NOMO-1 (cell line): ENCODE results near the gene SALL1.

ENCODE experiments used
- DNase-seq, 2 experiments: peaks; one replicate each; lab custom pipeline; 2025; ENCODE audit not compliant: unreplicated experiment in 2 of 2; lab: John Stamatoyannopoulos, UW

SALL1 gene

DNA sequence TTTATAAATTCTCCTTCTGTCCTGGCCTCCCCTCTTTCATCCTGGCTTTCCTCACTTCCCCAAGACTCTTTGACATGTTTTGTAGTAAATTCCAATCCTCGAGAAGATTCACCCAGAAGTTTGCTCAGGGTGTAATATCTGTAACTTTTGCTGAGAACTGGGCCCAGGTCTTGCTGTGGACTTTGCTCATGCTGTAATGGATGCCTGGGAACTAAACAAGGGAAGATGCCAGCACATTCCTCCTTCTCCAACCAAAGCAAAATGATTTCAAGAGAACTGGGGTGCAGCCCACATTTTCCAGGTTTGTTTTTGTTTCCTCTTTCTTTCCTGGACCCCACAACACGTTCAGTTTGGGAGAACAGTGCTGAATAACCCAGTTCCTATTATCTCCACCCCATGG, 6.6 kb upstream of the SALL1 start:
- DNase-seq = no peak

DNA sequence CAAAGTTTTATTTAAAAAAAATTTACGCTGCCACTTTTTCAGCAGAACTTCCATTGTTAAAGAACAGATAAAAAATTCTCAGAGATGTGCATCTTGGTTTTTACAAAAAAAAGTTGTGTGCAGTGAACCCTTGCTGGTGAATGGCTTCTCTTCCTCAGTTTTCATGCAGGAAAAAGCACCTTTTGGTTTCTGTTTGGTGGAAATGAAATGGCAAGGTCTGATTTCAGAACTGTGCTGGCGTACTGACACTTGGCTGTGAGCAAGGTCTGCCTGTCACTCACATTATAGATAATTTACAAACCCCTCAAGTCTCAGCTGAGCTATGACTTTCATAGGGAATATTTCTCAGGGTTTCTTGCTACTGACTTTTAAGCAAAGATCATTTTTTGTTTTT, 5.7 kb upstream of the SALL1 start:
- DNase-seq = no peak

DNA sequence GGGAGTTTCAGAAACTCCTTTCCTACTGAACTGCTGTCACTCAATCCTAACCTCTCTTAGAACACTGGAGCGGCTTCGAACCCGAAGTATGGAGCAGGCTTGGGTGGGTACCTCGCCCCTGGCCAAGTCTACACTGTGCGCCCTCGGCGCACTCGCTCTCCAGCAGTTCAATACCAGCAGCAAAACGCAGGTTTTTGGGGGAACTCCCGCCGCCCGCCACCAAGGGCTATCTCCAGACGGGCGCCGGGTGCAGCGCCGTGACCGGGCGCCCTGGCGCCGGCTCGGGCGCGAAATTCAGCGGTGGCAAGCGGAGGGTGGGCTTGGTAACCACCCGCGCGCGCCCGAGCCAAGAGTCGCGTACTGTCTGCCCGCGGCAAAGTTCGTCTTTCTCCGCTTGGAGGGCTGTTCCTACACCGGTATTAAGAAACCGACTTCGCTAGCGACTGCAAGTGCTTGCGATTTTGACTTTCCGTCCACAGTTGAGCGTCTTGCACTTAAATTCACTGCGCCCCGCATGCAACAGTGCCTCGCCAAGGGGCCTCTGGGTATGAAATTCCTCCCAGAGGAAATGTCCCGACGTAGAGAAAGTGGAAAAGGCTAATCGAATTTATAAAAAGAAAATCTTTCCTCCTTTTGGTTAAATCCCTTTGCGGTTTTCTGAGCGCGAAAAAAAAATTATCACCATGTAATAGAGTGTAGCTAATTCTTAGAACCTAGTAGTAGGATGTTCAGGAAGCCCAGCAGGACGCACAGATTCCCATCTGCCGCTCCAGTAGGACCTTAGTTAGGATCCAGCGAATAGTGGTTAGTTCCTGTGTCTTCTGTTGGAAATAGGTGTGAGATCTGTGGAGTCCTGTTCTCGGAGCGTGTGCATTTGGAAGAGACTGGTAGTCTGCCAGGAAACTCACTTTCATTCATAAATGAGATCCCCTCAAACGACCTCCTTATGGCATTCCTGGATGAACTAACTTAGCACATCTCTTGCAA, 5.0 kb upstream of the SALL1 start:
- no peak for DNase-seq

DNA sequence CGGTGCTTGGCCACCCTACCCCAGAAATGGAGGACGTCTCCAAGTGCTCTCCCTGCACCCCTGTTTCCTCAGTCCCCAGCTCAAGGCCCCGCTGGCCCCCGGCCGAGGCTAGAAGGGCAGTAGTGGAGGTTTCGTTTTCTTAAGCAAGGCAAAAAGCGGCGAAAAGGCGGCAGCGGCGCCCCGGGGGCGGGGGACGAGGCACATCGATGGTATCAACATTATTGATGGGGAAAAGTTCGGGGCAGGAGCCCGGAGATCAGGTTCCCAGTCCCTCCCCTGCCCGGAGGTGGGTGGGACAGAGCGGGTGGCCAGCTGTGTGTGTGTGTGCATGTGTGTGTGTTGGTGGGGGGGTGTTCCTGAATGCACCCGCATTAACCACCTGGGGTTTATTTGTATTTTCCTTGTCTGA, 4.1 kb upstream of the SALL1 start:
- no peak for DNase-seq

DNA sequence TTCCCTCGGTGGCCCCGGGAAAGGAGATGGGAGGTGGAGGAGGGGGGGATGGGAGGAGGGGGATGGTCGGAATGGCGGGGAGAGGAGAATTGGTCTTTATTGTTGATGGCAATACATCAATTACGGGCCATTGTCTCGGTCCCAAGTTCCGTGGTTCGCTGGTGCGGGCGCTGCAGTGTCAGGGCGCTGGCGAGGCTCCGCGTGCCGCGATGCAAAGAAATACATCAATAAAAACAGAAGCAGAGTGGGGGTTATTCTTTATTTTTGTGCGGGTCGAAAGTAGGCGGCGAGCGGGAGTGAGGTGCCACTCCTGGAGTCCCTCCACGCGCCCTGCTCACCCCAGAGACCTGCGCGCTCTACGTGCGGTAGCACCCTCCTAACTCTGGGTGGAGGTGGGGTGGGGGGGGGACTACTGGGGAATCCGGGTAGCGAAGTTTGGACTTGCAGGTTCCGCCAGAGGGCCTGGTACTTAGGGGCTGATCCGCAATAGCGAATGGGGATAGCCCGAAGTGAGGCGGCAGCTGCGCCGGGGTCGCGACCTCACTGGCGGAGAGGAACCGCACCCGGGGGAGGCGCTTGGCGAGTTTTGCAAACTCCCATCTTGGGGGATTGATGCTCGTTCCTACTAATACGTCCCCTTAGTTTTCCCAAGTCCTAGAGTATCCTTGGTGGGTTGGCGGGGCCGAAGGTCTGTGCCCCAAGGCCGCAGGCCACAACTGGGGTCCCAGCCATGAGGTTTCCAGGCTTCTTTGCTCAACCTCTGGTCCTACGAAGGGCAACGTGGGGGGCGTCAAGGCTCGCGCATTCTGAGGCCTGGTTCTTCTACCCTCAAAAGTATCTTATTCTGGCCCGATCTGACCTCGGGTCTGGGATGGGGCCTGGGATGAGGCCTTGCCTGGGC, 3.5 kb upstream of the SALL1 start:
- no peak for DNase-seq

DNA sequence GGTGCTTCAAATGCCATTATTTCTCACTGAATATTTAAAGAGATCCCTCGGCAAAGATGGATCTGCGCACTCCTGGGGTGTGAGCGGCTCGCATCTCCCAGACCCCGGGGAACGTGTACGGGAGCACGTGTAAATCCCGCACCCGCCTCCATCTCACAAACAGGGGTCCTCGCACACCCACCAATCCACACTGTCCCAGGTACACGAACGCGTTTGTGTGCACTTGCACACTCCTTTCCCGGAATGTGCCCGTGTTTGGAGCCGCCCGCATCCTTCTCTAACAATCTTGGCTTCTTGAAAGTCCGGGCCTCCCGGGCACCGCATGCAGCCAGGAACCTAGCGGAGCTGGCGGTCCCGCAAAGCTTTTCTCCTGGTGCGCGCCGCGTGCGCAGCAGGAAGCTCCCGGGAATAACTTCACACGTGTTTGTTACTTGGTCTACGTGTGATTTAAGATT, 2.5 kb upstream of the SALL1 start:
- no peak for DNase-seq

DNA sequence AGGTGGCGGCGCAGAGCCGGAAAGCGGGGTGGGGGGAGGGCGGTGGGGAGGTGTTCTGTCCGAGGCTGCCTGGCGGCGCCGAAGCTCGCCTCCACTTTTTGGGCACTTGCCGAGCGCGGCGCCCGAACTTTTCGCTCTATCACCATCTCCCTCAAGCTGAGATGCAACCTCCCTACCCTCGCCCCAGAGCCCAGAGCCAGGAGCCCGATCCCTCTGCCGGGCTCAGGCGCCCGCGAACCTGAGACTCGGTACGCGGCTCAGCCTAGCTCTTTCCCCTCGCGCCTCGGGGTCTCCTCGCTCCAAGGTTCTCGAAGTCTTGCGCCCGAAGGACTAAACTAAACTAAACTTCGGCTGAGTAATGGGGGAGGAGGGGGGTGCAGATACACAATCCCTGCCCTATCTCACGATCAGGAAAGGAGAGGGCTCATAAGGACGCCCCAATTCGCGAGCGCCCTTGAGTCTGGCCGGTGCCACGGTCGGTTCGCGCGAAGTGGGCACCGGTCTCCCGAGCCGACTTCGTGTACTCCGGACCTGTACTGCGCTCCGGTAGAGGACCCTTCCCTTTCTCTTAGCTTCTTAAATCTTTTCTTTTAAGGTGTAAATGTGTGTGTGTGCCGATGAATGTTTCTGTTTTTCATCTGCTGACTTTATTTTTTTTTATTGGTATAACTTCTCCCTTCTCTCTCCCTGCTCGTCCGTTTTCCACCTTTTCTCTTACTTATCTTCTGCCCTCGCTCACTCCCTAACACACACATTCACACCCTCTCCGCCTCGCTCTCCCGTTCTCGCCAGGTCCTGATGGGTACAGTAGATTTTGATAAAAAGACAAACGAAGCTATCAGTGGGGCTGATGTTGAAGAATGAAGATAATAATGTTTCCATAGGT, 1.9 kb upstream of the SALL1 start:
- DNase-seq = no peak

DNA sequence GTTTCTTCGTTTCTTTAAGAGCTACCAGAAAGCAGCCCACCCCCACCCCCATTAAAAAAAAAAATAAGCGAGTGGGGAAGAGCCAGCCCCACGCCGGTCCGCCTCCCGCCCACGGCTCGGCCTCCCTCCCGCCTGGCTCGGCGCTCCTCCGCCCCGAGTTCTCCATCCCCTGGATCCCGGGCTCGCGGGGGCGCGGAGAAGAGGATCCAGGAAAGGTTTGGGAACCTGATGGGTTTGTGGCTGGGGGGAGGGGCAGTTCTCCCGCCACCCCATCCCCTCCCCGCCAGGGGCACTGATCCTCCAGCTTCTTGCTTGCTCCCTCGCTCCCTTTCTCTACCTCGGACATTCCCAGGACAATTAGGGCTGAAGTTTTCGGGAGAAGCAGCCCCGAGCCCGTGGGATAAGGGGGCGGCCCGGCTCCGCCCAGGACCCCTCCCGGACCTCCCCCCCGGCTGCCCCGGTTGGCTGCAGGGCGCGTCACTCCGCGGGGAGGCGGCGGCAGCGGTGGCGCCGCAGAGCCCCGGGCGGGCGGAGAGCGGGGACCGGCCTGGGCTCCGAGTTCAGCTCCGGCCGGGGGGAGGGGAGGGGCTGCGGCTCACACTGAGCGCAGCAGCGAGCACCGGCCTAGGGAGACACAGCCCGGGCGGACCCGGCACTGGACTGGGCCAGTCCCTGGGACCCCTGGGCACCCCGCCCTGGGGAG, 1.0 kb upstream of the SALL1 start:
- no peak for DNase-seq

DNA sequence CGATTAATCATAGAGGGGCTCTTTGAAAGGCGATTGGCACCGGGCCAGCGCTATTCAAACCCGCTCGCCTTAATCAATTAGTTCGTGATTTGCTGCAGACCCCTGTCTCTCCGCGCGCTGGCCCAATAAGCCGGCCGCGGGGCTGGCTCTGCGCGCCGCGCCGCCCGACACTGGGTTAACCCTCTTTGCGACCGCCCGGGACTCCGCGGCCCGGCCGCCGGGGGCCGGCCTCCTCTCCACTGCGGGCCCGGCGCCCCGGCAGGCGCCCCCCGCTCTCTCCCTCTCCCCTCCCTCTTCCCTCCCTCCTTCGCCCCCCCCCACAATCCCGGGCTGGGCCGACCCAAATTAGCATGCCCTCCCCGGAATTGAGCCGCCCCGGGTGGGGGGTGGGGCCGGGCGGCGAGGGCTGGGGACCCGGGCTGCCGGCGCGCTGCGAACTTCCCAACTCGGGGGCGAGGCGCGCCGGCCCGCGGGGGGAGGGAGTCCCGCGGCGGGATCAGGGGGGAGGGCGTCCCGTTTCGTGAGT, 428 bp upstream of the SALL1 start:
- no peak for DNase-seq

DNA sequence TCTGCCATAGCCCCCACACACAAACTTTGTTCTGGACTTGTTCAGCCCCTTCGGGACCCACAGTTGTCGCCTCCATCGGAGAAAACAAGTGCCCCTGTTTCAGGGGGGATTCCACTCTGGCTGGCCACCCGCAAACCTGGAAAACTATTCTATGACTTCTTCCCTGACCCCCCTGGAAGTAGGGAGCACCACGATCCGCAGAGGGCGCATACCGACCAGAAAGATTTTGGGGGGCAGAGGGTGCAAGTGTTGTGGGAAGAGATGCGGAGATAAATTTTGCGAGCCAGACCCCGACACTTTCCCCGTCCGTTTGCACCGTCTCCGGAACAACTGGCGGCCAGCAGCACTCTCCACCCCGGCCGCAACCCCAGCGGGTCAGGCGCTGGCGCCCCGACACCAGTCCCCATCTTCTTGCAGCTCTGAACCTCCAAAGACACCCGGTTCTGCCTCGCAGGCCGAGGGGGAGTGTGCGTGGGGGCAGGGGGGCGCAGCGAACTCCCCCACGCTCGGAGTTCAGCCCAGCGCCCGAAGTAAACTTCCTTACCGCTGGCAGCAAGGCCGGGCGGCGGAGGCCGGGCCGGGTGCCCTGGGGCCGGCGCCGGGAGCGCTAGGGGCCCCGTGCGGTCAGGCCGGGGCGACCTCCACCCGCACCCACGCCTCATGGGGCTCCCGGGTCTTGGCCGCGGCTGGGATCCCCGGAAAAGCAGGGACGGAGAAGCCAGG, 744 bp downstream of the SALL1 start:
- DNase-seq = no peak

DNA sequence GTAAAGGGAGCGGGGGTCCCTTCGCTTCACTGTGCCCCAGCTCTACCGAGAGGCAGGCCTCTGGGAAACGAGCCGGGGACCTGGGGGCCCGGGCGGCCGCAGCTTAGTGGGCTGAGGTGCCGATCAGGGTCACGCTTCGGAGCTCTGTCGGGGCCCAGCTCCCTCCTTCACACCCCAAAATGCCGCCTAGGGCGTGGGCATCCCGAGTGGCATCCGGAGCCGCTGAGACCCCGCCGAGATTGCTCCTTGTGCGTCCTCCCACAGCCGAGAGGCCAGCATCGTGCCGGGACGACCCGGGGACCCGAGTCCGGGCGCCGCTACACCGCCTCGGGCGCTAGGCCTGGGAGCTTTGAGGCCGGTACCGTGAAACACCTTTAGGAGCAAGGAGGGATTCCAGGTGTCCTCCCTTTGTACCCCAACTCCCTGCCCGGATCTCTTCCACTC, 1.3 kb downstream of the SALL1 start:
- DNase-seq = no peak

DNA sequence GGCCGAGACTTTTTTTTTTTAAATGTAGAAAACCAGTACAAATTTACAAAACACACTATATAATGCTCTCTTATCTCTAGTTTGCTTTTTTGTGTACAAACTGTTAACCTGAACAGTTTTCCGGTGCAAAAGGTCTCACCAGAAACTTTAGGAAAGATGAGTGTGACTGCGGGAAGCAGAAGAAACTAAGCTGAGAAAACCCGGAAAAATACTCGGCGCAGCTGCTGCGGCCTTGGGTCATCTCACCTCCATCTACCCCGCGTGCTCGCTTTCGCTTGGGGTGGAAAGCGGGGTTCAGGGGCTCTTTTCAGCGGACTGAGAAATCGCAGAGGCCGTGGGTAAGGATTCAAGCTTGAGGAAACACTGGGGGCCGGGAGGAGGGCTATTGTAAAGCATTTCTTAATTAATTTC, 1.8 kb downstream of the SALL1 start:
- no peak for DNase-seq

DNA sequence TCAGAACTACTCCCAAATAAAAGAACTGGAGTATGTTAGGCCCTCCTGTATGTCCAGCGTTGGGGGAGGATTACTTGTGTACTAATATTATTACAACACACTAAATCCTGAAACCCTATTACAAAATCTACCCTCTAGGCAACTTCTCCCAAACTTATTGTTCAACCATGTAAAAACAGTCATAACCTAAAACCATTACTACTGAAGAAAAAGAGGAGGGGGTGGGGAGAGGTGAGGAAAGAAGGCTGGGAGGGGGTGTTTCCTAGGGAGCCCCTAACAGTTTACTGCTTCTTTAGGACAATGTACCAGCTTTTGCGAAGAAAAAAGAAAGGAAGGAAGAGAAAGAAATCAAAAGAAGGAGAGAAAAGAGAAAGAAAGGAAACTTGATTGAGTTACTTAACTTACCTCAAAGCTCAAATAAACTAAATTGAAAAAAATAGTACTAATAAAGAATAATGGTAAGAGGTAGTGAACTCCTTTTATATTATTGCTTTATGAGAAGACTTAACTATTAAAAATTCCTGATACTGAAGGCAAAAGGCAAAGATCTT, 2.3 kb downstream of the SALL1 start:
- no peak for DNase-seq

DNA sequence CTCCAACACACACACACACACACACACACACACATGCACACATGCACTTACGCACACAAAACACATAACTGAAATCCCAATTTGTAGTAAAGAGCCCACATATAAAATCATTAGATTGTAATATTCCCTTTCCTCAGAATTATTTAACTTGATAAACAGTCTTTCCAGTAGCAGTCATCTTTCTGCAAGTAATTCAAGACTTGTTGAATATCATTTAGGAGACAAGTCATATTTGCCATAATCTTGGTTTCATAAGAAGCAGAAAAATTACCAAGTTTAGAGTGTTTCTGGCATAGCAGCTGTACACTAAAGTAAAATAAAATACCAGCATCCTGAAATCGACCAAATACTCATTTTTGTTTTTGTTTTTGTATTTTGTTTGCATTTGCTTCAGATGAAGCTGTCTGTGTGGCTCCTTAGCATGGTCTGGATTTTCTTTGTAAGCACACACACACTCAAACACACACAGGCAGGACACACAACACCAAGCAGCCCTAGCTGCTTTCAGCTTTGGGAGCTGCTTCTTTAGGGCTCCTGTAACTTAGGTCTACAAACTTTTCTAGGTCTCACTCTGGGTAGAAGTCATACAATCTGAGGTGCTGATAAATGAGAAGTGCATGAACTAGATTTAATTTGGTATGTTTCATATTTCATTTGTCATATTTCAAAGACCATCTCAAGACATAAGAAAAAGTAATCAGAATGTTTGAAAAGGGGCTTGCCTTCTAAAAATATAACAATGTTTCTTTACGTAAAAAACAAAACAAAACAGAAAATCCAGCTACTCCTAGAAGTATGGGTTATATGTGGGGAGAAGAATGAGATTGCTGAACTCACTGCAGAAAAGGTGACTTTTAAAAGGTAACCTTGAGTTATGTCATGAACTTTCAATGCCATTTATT, 3.0 kb downstream of the SALL1 start:
- no peak for DNase-seq

DNA sequence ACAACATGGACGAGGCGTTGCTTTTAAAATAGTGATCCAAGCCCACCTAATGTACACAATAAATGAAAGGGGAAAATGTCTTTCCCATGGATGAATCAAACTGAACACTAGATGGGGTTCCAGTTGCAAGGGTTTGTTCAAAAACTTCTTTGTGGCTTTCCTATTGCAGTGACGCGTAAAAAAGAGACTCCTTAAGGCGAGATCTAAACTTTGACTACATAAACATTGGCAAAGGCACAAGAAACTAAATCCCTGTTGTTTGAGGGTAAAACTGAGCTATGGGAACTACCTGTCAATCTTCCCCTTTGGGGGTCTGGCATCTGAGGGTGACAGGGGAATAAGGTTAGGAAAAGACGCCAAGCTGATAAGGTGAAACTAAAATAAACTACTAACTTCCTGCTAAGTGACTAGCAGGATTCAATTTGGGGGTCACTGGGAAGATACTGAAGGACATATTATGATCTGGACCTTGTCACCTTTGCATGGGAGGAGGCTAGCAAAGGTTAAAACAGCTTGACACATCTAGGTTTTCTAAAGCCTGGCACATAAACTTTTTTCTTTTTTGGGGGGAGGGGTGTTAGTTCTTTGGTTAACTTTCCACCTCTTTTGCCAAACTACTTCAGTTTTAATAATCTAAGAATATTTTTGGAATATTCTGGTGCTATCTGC, 4.7 kb downstream of the SALL1 start:
- no peak for DNase-seq

DNA sequence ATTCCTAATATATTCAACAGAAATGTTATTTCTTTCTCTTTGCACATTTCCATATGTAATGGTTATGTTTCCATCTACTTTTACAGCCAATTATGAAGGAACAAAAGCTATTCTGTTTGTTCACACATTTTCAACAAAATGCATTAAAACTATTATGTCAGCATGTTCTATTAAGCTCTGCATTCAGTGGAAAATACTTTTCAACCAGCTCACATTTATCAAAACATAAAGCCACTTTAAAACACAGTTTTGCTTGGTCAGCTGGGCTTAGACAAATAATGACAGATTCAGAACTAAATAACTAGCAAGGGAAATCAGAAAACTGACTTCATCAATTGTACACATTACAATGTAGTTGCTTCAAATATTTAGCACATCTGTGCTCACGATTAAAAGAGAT, 6.9 kb downstream of the SALL1 start:
- no peak for DNase-seq
